Right lobe of liver (tissue), 4 donors: ENCODE measurements around the gene MLLT1.

Source experiments
- CTCF ChIP-seq, 4 donors: fragments of 200-600 bp in 3 of 4; fragments of 450-650 bp in 1 of 4; IDR thresholded peaks; one replicate each; pipeline versions ENCODE4 v1.5.1 to v1.8.0; 2016 to 2022; ENCODE audit warnings: antibody characterized with exemption in 4 of 4, mild to moderate bottlenecking in 2 of 4
- POLR2A ChIP-seq: fragments of 450-650 bp; IDR thresholded peaks from one replicate; pipeline ENCODE4 v1.6.1; 2017; ENCODE audit warnings: antibody characterized with exemption, mild to moderate bottlenecking
- donor health status: DM: no; HTN: no; CAD: no.
- donor health status: DM: no; HTN: no; CAD: no.
- donor health status: DM: no; HTN: yes; CAD: no.

- no peak for TF ChIP-seq POLR2A
- TF ChIP-seq CTCF (IDR thresholded peaks at IDR 0.05) = no peak
Measured at GRCh38 chr19:6215701-6216235, 64.0 kb downstream of the MLLT1 start.
